Activated naive CD8-positive, alpha-beta T cell treated with anti-CD3 and anti-CD28 coated beads, Interleukin-2, amount 10 ng/mL, durations not matched to agents 7 days and 5 days (primary cell): Measurements from ENCODE around the gene ZFAND3. TPM values are rescaled to one million over a fixed set of nuclear protein-coding genes. Genes with fewer than 3 reads are reported as not detected.

Experiments
- ATAC-seq: fragments of 150-1000 bp; cut with Tn5 transposase; one replicate; pipeline ENCODE4 v1.10.0; 2021; ENCODE audit warnings: low read depth, moderate library complexity
- POLR2A ChIA-PET: fragments of 350-600 bp; sonication (Branson Sonifier 250); formaldehyde crosslinking; loops from one replicate; lab custom pipeline; 2021; ENCODE audit warnings: antibody characterized with exemption; lab: Charles Lee
- DNase-seq: peaks from one replicate; pipeline ENCODE4 v3.0.0; 2021
- H3K27ac Mint-ChIP-seq: one replicate; pipeline ENCODE4 v1.8.0; 2022; ENCODE audit warnings: mild to moderate bottlenecking, mixed read lengths
- H3K27me3 Mint-ChIP-seq: one replicate; pipeline ENCODE4 v1.8.0; 2022; ENCODE audit warnings: mild to moderate bottlenecking, moderate library complexity, mixed read lengths
- H3K36me3 Mint-ChIP-seq: one replicate; pipeline ENCODE4 v1.8.0; 2021; ENCODE audit warnings: mild to moderate bottlenecking, mixed read lengths
- H3K4me1 Mint-ChIP-seq: one replicate; pipeline ENCODE4 v1.8.0; 2021; ENCODE audit warnings: mixed read lengths
- H3K4me3 Mint-ChIP-seq: one replicate; pipeline ENCODE4 v1.8.0; 2022; ENCODE audit warnings: mild to moderate bottlenecking, moderate library complexity, mixed read lengths
- H3K9me3 Mint-ChIP-seq: one replicate; pipeline ENCODE4 v1.8.0; 2021; ENCODE audit warnings: mixed read lengths
- total RNA-seq, 2 experiments: library from RNA; stranded (reverse); gene quantifications; one replicate each; pipeline ENCODE4 v1.2.3, GENCODE V29; 2021

Gene ZFAND3
- total RNA-seq, 2 experiments from 2014 or later = 35.7 to 36.3 TPM

DNA sequence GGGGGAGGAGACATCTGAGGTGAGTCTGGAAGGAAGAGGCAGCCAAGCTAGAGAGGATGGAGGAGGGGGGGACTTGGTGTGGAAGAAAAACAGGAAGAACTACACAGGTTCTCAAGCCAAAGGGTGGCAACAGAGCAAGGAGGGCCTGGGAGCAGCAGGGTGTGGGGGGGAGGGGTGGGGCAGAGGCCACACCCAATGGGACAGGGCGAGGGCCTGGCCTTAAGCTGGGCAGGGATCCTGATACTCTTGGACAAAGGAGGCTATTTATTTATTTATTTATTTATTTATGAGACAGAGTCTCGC lies 359.0 kb downstream of the ZFAND3 start:
- H3K9me3 Mint-ChIP-seq = no peaks in the 10 kb centered on the region
- H3K27ac Mint-ChIP-seq = no peak overlapping the region
- POLR2A ChIA-PET = no interaction called here
- no peaks in the 10 kb centered on the region for H3K27me3 Mint-ChIP-seq
- no peaks in the 10 kb centered on the region for H3K36me3 Mint-ChIP-seq
- no peak for ATAC-seq
- peaks cover 1% of the 10 kb centered on the region for H3K4me1 Mint-ChIP-seq
- no peak overlapping the region for H3K4me3 Mint-ChIP-seq
- no peak for DNase-seq

DNA sequence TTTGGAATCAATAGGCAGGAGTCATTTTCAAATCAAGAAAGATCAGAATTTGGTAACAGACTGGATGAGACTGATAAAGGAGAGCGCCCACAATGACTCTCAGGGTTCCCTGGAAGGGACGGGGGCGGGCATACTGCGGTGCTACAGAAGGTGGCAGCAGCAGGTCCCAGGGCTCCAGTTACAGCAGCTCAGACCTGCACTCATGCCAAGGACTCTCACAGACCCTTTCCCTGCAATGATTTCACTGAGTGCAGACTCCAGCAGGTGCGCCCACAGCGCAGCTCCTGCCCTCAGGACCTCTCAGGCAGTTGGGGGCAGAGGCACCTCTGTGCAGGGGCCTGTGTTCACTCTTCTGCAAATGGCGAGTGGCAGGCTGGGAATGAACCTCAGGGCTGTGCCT lies 359.8 kb downstream of the ZFAND3 start:
- ATAC-seq (no peak), DNase-seq (no peak)
- Mint-ChIP-seq H3K27ac (no peak overlapping the region), H3K4me3 (no peak overlapping the region), H3K27me3 (no peaks in the 10 kb centered on the region), H3K9me3 (no peaks in the 10 kb centered on the region), H3K36me3 (no peaks in the 10 kb centered on the region), H3K4me1 (peaks cover 1% of the 10 kb centered on the region)
- POLR2A ChIA-PET = no interaction called here

DNA sequence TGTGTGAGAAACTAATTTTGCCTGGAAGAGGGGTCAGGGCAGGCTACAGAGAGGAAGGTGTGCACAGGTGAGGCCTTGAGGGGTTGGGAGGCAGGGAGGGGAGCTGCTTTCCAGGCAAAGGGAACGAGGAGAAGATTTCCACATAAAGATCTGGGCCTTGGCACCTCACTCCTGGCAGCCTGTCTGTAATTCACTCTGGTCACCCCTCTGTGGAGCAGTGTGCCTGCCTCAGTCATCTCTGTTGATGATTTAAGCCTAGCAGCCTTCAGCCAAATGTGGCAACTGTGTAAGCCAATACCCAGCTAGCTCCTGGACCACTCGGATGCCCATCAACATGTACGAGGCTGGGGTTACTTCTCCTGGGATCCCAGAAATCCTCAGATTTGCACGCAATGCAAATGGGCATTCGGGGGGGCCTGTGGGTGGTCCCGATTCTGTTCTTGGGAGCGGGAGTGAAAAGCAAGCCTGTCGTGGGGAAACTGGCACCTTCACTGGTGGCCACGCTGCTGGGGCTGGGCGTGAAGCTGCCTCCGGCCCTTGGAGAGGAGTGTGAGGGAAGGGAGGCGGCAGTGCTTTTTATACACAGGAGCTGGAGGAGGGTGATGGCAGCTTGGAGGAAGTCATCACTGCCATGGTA lies 360.4 kb downstream of the ZFAND3 start:
- no peak overlapping the region for H3K27ac Mint-ChIP-seq
- H3K4me1 Mint-ChIP-seq = peaks cover 1% of the 10 kb centered on the region
- DNase-seq (no peak), ATAC-seq (no peak)
- H3K9me3 Mint-ChIP-seq = no peaks in the 10 kb centered on the region
- POLR2A ChIA-PET = no interaction called here
- no peak overlapping the region for H3K4me3 Mint-ChIP-seq
- no peaks in the 10 kb centered on the region for H3K36me3 Mint-ChIP-seq
- no peaks in the 10 kb centered on the region for H3K27me3 Mint-ChIP-seq

DNA sequence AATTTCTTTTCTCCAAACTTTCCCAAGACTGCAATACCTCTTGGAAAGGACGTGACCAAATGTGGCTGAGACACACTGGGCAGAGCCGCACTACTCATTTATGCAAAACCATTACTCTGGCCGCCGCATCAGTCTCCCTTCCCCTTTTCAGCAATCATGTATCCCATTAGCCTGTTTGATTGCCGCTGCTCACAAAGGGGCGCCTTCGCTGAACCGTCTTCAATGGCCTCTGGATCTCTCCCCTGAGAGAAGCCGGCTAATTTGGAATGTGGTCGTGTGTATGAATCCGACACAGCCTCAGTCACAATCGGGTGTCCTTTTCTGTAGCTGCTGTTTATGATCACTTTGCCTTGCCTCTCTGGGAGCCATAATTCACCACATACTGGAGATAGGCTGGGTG lies 361.1 kb downstream of the ZFAND3 start:
- ATAC-seq (no peak), DNase-seq (no peak)
- H3K36me3 Mint-ChIP-seq = no peaks in the 10 kb centered on the region
- no peak overlapping the region for H3K4me3 Mint-ChIP-seq
- POLR2A ChIA-PET = no interaction called here
- no peak overlapping the region for H3K27ac Mint-ChIP-seq
- no peaks in the 10 kb centered on the region for H3K9me3 Mint-ChIP-seq
- H3K27me3 Mint-ChIP-seq = no peaks in the 10 kb centered on the region
- peaks cover 1% of the 10 kb centered on the region for H3K4me1 Mint-ChIP-seq

DNA sequence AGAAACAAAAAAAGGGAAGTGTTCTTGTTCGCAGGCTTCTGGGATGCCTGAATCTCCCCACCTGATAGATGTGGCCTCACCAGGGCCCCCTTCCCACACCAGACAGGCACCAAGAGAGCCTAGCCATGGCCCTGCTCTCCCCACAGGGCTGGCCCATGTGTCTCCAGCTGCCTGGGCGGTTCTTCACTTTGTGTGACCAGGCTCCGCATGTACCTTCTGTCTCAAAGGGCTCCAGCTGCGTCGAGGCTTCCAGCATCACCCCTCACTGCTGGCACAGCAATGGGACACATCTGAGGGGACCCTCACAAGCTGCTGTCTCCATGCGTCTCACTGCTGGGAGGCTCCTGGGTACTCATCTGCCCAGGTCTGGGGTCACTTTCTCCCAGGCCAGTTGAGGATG lies 362.9 kb downstream of the ZFAND3 start:
- Mint-ChIP-seq H3K4me3 (no peak overlapping the region), H3K27me3 (no peaks in the 10 kb centered on the region), H3K36me3 (no peaks in the 10 kb centered on the region), H3K9me3 (no peaks in the 10 kb centered on the region), H3K4me1 (peaks cover 1% of the 10 kb centered on the region), H3K27ac (no peak overlapping the region)
- ATAC-seq = no peak
- no peak for DNase-seq
- POLR2A ChIA-PET = no interaction called here

DNA sequence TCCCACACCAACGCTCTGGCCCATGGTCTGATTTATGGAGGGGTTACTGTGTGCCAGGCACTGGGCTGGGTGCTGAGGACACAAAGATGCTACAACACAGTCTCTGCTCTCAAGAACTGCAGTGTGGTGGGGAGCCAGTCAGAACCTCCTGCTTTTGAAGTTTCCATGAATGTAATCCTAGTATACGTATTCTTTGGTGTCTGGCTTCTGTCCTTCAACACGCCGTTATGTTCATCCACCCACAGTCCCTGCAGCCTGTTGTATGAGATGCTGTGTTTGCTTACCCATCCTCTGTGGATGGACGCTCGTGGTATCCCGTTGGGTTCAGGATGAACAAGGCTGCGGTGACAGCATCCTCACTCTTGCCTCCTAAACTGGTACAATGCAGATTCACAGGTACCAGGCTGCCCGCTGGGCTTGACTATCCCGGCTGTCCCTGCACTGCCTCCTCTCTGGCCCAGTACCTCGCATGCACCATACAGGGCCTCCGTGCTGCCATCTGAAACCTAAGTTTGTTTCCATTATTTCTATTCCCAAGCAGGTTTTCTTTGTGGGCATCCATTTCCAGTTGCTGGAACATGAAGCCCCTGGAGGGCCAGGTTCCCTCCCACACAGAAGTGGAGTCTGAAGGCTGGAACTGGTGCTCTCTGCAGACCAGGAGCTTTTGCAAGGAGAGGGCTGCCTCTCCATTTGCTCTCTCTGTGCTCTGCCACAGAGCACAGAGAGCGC lies 364.5 kb downstream of the ZFAND3 start:
- no peak for DNase-seq
- Mint-ChIP-seq H3K9me3 (no peaks in the 10 kb centered on the region), H3K36me3 (no peaks in the 10 kb centered on the region), H3K27me3 (no peaks in the 10 kb centered on the region), H3K4me1 (no peaks in the 10 kb centered on the region), H3K27ac (peak overlapping the region; percentile 37), H3K4me3 (no peak overlapping the region)
- POLR2A ChIA-PET = no interaction called here
- no peak for ATAC-seq

DNA sequence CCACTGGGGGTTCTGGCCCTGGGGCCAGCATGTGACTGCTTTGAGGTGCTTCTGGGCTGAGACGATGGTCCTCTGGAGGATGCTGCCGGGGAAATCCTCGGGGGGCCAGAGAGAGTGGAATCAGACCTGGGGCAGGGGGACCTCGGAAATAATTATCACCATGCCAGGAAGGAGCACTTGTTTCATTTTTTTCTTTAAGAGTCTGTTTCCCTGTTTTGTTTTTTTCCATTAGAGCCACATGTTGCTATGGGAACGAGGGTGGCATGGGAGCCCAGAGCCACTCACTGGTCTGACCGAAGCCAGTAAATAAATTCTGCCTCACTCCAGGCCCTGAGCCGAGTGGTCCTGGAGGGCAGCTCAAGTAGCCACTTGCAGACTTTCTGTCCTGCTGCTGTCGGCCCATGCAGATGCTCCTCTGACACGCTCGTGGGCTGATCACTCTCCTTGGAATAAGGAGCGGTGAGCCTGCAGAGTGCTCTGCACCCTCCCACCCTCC lies 365.1 kb downstream of the ZFAND3 start:
- Mint-ChIP-seq H3K4me3 (no peak overlapping the region), H3K4me1 (no peaks in the 10 kb centered on the region), H3K9me3 (no peaks in the 10 kb centered on the region), H3K27ac (no peak overlapping the region), H3K36me3 (no peaks in the 10 kb centered on the region), H3K27me3 (no peaks in the 10 kb centered on the region)
- DNase-seq (no peak), ATAC-seq (no peak)
- POLR2A ChIA-PET = no interaction called here

DNA sequence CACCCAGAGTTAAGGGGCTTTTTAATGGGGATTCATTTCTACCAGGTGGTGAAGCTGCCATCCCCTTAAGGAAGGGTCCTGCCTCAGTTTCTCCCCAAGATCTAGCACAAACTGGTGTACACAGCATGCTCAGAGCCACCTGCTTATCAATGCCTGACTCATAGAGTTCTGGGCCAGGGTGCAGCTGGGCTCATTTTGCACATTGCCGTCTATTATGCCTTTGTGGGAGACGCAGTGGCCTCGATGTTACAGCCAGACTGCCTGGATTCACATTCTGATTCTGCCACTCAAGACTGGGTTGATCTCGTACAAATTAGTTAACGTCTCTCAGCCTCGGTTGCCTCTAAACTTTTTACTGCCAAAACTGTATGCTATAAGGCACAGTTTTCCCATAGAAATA lies 365.7 kb downstream of the ZFAND3 start:
- POLR2A ChIA-PET = no interaction called here
- Mint-ChIP-seq H3K36me3 (no peaks in the 10 kb centered on the region), H3K4me1 (no peaks in the 10 kb centered on the region), H3K9me3 (no peaks in the 10 kb centered on the region), H3K27ac (no peak overlapping the region), H3K4me3 (no peak overlapping the region), H3K27me3 (no peaks in the 10 kb centered on the region)
- no peak for DNase-seq
- no peak for ATAC-seq

DNA sequence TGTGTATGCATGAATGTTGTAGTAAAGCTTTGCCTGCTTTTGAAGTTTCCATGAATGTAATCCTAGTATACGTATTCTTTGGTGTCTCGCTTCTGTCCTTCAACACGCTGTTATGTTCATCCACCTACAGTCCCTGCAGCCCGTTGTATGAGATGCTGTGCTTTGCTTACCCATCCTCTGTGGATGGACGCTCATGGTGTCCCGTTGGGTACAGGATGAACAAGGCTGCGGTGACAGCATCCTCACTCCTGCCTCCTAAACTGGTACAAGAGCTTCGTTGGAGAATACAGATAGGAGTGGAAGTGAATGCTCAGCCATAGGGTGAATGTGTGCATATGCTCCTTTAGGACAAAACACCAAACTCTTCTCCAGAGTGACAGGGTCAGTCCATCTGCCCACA lies 366.2 kb downstream of the ZFAND3 start:
- H3K9me3 Mint-ChIP-seq = no peaks in the 10 kb centered on the region
- no peak overlapping the region for H3K4me3 Mint-ChIP-seq
- DNase-seq = no peak
- H3K36me3 Mint-ChIP-seq = no peaks in the 10 kb centered on the region
- POLR2A ChIA-PET = no interaction called here
- H3K4me1 Mint-ChIP-seq = no peaks in the 10 kb centered on the region
- H3K27me3 Mint-ChIP-seq = no peaks in the 10 kb centered on the region
- no peak for ATAC-seq
- H3K27ac Mint-ChIP-seq = no peak overlapping the region

DNA sequence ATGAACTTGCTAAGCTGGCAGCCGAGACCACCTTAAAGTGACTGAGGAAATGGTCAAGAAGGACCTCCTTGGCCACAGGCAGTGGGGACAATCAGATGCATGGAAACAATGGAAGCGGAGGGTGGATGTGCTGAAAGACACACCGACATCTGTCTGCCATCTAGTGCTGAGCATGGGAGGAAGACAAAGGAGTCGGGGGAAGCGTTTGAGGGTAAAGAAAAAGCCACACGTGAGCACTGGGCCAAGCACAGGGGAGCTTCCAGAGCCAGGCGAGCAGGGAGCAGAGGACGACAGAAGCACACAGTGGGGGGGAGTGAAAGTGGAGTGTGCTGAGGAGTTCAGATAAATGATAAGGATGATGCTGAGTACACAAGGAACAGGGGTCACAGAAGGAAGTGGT lies 367.8 kb downstream of the ZFAND3 start:
- Mint-ChIP-seq H3K4me3 (no peak overlapping the region), H3K36me3 (no peaks in the 10 kb centered on the region), H3K4me1 (no peaks in the 10 kb centered on the region), H3K27ac (no peak overlapping the region), H3K27me3 (no peaks in the 10 kb centered on the region), H3K9me3 (no peaks in the 10 kb centered on the region)
- POLR2A ChIA-PET = no interaction called here
- ATAC-seq (no peak), DNase-seq (no peak)

DNA sequence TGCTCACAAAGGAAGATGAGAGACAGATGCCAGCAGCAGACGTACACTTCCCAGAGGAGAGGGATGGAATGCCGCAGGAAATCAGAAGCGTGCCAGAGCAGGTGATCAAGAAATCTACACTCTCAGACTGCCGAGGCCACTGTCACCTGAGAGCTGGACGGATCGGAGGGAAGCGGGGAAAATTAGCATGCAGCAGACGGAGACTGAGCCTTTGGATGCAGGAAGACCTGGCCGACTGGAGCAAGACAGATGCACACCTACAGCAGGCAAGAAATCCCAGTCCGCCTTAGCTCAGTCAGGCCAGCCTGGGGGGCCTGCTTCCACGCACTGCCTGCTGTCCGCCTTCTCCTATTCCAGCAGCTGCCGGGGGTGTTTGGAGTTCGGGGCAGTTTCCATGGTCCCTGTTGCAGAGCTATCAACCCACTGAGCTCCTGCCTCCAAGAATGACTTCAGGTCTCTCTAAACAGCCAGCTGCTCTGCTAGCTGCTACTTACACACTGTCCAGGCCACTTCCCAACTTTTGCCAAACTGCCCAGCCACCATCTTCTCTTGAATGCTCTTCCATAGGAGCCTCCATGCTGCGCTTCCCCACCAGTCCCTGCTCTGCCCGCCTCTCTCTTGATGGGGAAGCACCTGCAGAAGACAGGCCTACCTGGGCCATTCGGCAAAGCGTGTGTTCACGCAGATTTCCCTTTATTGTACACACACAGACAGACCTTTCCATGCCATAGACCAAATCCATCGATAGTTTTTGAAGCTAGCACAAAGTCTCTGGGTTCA lies 368.5 kb downstream of the ZFAND3 start:
- Mint-ChIP-seq H3K4me1 (no peaks in the 10 kb centered on the region), H3K36me3 (no peaks in the 10 kb centered on the region), H3K4me3 (no peak overlapping the region), H3K9me3 (no peaks in the 10 kb centered on the region), H3K27me3 (no peaks in the 10 kb centered on the region), H3K27ac (no peak overlapping the region)
- POLR2A ChIA-PET = no interaction called here
- no peak for DNase-seq
- no peak for ATAC-seq

DNA sequence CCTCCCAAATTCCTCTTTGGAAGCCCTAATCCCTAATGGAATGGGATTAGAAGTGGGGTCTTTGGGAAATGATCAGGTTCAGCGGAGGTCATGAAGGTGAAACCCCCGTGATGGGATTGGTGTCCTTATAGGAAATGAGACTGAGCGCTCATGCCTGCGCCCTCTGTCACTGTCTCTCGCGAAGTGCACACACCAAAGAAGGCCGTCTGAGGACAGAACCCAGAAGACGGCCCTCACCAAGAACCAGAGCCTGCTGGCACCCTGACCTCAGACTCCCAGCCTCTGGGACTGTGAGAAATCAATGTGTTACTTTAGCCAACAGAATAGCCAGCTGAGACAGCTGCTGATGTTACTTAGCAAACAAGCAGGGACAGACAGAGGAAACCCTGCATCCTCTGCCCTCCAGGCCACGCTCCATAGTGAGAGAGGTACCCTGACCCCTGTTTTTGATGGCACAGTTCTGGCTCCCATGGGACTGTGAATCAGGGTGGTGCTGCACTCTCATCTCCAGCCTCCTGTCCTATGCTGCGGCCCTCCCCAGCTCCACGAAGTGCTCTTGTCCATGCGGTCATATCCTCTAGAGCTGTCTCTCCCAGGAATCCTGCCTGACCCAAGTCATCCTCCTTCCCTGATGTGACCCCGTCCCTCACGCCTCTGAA lies 369.3 kb downstream of the ZFAND3 start:
- DNase-seq (no peak), ATAC-seq (no peak)
- no peaks in the 10 kb centered on the region for H3K4me1 Mint-ChIP-seq
- H3K4me3 Mint-ChIP-seq = no peak overlapping the region
- no peak overlapping the region for H3K27ac Mint-ChIP-seq
- H3K27me3 Mint-ChIP-seq = no peaks in the 10 kb centered on the region
- POLR2A ChIA-PET = no interaction called here
- H3K36me3 Mint-ChIP-seq = no peaks in the 10 kb centered on the region
- no peaks in the 10 kb centered on the region for H3K9me3 Mint-ChIP-seq

DNA sequence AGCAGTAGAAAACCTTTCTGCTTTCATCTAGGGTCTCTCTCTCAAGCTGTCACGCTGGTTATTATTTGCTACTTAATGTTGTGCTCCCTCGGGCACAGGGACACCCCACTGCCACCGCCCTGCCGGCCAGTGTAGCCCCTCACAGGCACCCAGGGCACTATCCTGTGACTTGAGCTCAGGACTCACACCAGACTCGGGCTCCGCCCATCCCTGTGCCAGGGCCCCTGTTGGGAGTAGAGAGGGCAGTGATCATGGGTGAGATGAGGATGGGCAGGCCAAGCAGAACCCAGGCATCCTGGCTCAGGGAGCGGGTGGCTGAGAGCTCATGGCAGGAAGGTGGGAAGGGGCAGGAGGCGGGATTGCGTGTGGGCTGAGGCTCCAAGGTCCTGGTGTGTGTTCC lies 371.9 kb downstream of the ZFAND3 start:
- no peaks in the 10 kb centered on the region for H3K4me1 Mint-ChIP-seq
- ATAC-seq (no peak), DNase-seq (no peak)
- no peak overlapping the region for H3K4me3 Mint-ChIP-seq
- H3K27ac Mint-ChIP-seq = no peak overlapping the region
- no peaks in the 10 kb centered on the region for H3K9me3 Mint-ChIP-seq
- H3K36me3 Mint-ChIP-seq = no peaks in the 10 kb centered on the region
- POLR2A ChIA-PET = no interaction called here
- no peaks in the 10 kb centered on the region for H3K27me3 Mint-ChIP-seq
